H1 (cell line): ENCODE measurements around the gene SNX27. TPM values are rescaled to one million over a fixed set of nuclear protein-coding genes. Genes with fewer than 3 reads are reported as not detected.

Experiments used
- CTCF ChIA-PET: fragments of 300-600 bp; sonication (Branson Sonifier 250); formaldehyde crosslinking; loops from one replicate; lab custom pipeline; 2021; ENCODE audit not compliant: partially characterized antibody; lab: Charles Lee
- POLR2A ChIA-PET: fragments of 300-600 bp; sonication (Branson Sonifier 250); formaldehyde crosslinking; loops from one replicate; lab custom pipeline; 2021; ENCODE audit warnings: inconsistent platforms; ENCODE audit not compliant: partially characterized antibody; lab: Charles Lee
- DNase-seq, 2 experiments: peaks; one replicate each; pipeline versions ENCODE4 v3.0.0 to v3.0.0-alpha.2; 2010 to 2022; ENCODE audit warnings: low spot score in 2 of 2, low read depth in 1 of 2, mixed read lengths in 1 of 2
- FAIRE-seq: peaks from 2 replicates; lab custom pipeline; 2011; peaks lifted over from hg19 to GRCh38; lab: Jason Lieb, UNC
- H2AFZ ChIP-seq: 2 replicates; pipeline ENCODE4 v1.8.1; 2012; ENCODE audit warnings: low read length, inconsistent platforms
- H2AK5ac ChIP-seq: 2 replicates; pipeline ENCODE4 v1.6.1; 2013; ENCODE audit warnings: low read depth, low read length
- H2BK120ac ChIP-seq: replicated peaks from 2 replicates; pipeline ENCODE3; 2013; ENCODE audit warnings: low read depth, low read length, inconsistent platforms
- H2BK12ac ChIP-seq: 2 replicates; pipeline ENCODE4 v1.6.1; 2013; ENCODE audit warnings: low read depth, low read length
- H2BK15ac ChIP-seq: 2 replicates; pipeline ENCODE4 v1.6.1; 2013; ENCODE audit warnings: low read length
- H2BK20ac ChIP-seq: 2 replicates; pipeline ENCODE4 v1.6.1; 2013; ENCODE audit warnings: low read length
- H2BK5ac ChIP-seq: 2 replicates; pipeline ENCODE4 v1.6.1; 2013; ENCODE audit warnings: low read depth, low read length
- H3K14ac ChIP-seq: 2 replicates; pipeline ENCODE4 v1.6.1; 2013; ENCODE audit warnings: inconsistent platforms; ENCODE audit not compliant: insufficient read length
- H3K18ac ChIP-seq: 2 replicates; pipeline ENCODE4 v1.6.1; 2013; ENCODE audit warnings: low read length; ENCODE audit errors: extremely low read depth
- H3K23ac ChIP-seq: 2 replicates; pipeline ENCODE4 v1.6.1; 2013; ENCODE audit warnings: inconsistent platforms; ENCODE audit not compliant: insufficient read length
- H3K23me2 ChIP-seq: 2 replicates; pipeline ENCODE4 v1.6.1; 2013; ENCODE audit warnings: low read depth, low read length
- H3K27ac ChIP-seq: 2 replicates; pipeline ENCODE4 v1.6.1; 2011; ENCODE audit warnings: low read depth, low read length, inconsistent platforms
- H3K27me3 ChIP-seq, 4 experiments: replicated peaks in 1 of 4; 1 replicate in 1 of 4; 2 replicates in 3 of 4; pipeline versions ENCODE4 v1.6.1 to v1.8.1; 2011 to 2013; ENCODE audit warnings: low read length in 3 of 4, mild to moderate bottlenecking in 3 of 4, inconsistent platforms in 2 of 4, mixed read lengths in 2 of 4, moderate library complexity in 1 of 4; ENCODE audit not compliant: control insufficient read depth in 3 of 4, insufficient read depth in 3 of 4; ENCODE audit errors: extremely low read depth in 1 of 4
- H3K36me3 ChIP-seq, 4 experiments: 2 replicates each; pipeline versions ENCODE4 v1.6.1 to v1.8.1; 2011 to 2013; ENCODE audit warnings: mild to moderate bottlenecking in 4 of 4, low read length in 3 of 4, moderate library complexity in 2 of 4, control low read depth in 1 of 4, inconsistent platforms in 1 of 4; ENCODE audit not compliant: insufficient read depth in 4 of 4, control insufficient read depth in 2 of 4
- H3K4ac ChIP-seq: replicated peaks from 2 replicates; pipeline ENCODE3; 2013; ENCODE audit warnings: low read length, low read depth, mixed read lengths, inconsistent platforms; ENCODE audit not compliant: insufficient read length
- H3K4me1 ChIP-seq, 4 experiments: replicated peaks in 1 of 4; 1 replicate in 1 of 4; 2 replicates in 3 of 4; pipeline versions ENCODE4 v1.6.1 to v1.8.1; 2011 to 2013; ENCODE audit warnings: low read length in 3 of 4, inconsistent platforms in 2 of 4, mixed read lengths in 1 of 4; ENCODE audit not compliant: insufficient read depth in 4 of 4, control insufficient read depth in 3 of 4
- H3K4me2 ChIP-seq, 2 experiments: 2 replicates each; pipeline versions ENCODE4 v1.6.1 to v1.8.1; 2011 to 2013; ENCODE audit warnings: low read depth in 2 of 2, low read length in 2 of 2, control low read depth in 1 of 2, inconsistent platforms in 1 of 2, mild to moderate bottlenecking in 1 of 2; ENCODE audit not compliant: insufficient read depth in 1 of 2
- H3K4me3 ChIP-seq, 4 experiments: fragments of 200-600, 300-600 bp in 1 of 4; sonication (generic), shearing (Covaris generic), sonication (Bioruptor Twin) in 1 of 4; 2 replicates each; pipeline versions ENCODE4 v1.5.1 to v1.8.1; 2011 to 2016; ENCODE audit warnings: low read length in 4 of 4, low read depth in 3 of 4, control low read depth in 2 of 4, inconsistent platforms in 2 of 4, mild to moderate bottlenecking in 2 of 4, mixed read lengths in 1 of 4, moderate library complexity in 1 of 4; ENCODE audit not compliant: insufficient read depth in 2 of 4; ENCODE audit errors: extremely low read depth in 1 of 4
- H3K56ac ChIP-seq: replicated peaks from 2 replicates; pipeline ENCODE3; 2013; ENCODE audit warnings: low read depth, mild to moderate bottlenecking, mixed read lengths, low read length, inconsistent platforms; ENCODE audit not compliant: insufficient read length
- H3K79me1 ChIP-seq: 2 replicates; pipeline ENCODE4 v1.6.1; 2013; ENCODE audit warnings: low read depth, low read length, control low read depth
- H3K79me2 ChIP-seq, 2 experiments: 2 replicates each; pipeline versions ENCODE4 v1.6.1 to v1.8.1; 2012 to 2013; ENCODE audit warnings: low read length in 2 of 2, mild to moderate bottlenecking in 2 of 2, inconsistent platforms in 1 of 2; ENCODE audit not compliant: insufficient read depth in 2 of 2, control insufficient read depth in 1 of 2
- H3K9ac ChIP-seq, 4 experiments: replicated peaks in 1 of 4; 1 replicate in 1 of 4; 2 replicates in 3 of 4; pipeline versions ENCODE4 v1.6.1 to v1.8.1; 2011 to 2013; ENCODE audit warnings: low read depth in 3 of 4, low read length in 3 of 4, control low read depth in 2 of 4, mild to moderate bottlenecking in 2 of 4, moderate library complexity in 2 of 4, inconsistent platforms in 1 of 4; ENCODE audit errors: extremely low read depth in 1 of 4
- H3K9me3 ChIP-seq, 2 experiments: 2 replicates each; pipeline versions ENCODE4 v1.6.1 to v1.8.1; 2012 to 2013; ENCODE audit warnings: mild to moderate bottlenecking in 2 of 2, moderate library complexity in 2 of 2, control low read depth in 1 of 2, inconsistent platforms in 1 of 2, low read depth in 1 of 2, low read length in 1 of 2, mixed read lengths in 1 of 2; ENCODE audit not compliant: insufficient read depth in 2 of 2
- H4K20me1 ChIP-seq, 2 experiments: replicated peaks in 1 of 2; 2 replicates each; pipeline versions ENCODE3 to v1.8.1; 2011 to 2013; ENCODE audit warnings: inconsistent platforms in 2 of 2, low read length in 2 of 2, mild to moderate bottlenecking in 1 of 2; ENCODE audit not compliant: insufficient read depth in 2 of 2, control insufficient read depth in 1 of 2
- H4K5ac ChIP-seq: 2 replicates; pipeline ENCODE4 v1.6.1; 2013; ENCODE audit warnings: low read length, low read depth, mixed read lengths, inconsistent platforms; ENCODE audit not compliant: insufficient read length
- H4K8ac ChIP-seq: 2 replicates; pipeline ENCODE4 v1.8.0; 2013; ENCODE audit warnings: mild to moderate bottlenecking, moderate library complexity, low read length, inconsistent platforms; ENCODE audit not compliant: insufficient read depth; ENCODE audit errors: extremely low read depth
- H4K91ac ChIP-seq: replicated peaks from 2 replicates; pipeline ENCODE3; 2013; ENCODE audit warnings: low read length, mixed read lengths, inconsistent platforms; ENCODE audit not compliant: insufficient read length
- CREB1 ChIP-seq: IDR thresholded peaks from 2 replicates; pipeline ENCODE4 v1.6.1; 2012; ENCODE audit warnings: inconsistent platforms
- GABPA ChIP-seq: IDR thresholded peaks from 2 replicates; pipeline ENCODE4 v1.6.1; 2011; ENCODE audit warnings: mild to moderate bottlenecking, low read length, moderate library complexity, borderline replicate concordance; ENCODE audit not compliant: insufficient read depth
- NANOG ChIP-seq: IDR thresholded peaks from 2 replicates; pipeline ENCODE4 v1.6.1; 2011; ENCODE audit warnings: low read length, low read depth, mild to moderate bottlenecking, inconsistent platforms; ENCODE audit not compliant: insufficient read depth, poor library complexity, severe bottlenecking
- POLR2A ChIP-seq, 2 experiments: IDR thresholded peaks; 1 replicate in 1 of 2; 2 replicates in 1 of 2; pipeline ENCODE4 v1.6.1; 2011; ENCODE audit warnings: low read depth in 2 of 2, low read length in 2 of 2, mild to moderate bottlenecking in 2 of 2; ENCODE audit errors: control extremely low read depth in 1 of 2
- RAD21 ChIP-seq, 2 experiments: IDR thresholded peaks in 1 of 2; conservative IDR thresholded peaks in 1 of 2; 2 replicates each; pipeline ENCODE4 v1.6.1; 2011; ENCODE audit warnings: low read depth in 2 of 2, low read length in 2 of 2, improper control_type of control experiment in 1 of 2, inconsistent platforms in 1 of 2, mild to moderate bottlenecking in 1 of 2, moderate library complexity in 1 of 2
- SRF ChIP-seq: IDR thresholded peaks from 2 replicates; pipeline ENCODE4 v1.6.1; 2011; ENCODE audit warnings: mild to moderate bottlenecking, low read depth, low read length, moderate library complexity
- WGBS, 2 experiments: shearing (Covaris generic) in 1 of 2; methylation state at CpG; one replicate each; pipeline versions ENCODE4 v1.1.6 to v1.1.7; 2013 to 2015; ENCODE audit warnings: low lambda C conversion rate in 2 of 2, mixed read lengths in 2 of 2, inconsistent platforms in 1 of 2, low coverage in 1 of 2, missing lambda C conversion rate in 1 of 2; ENCODE audit not compliant: insufficient replicate concordance in 2 of 2, insufficient coverage in 1 of 2, insufficient read length in 1 of 2; ENCODE audit errors: extremely low coverage in 1 of 2, missing lambda C conversion rate in 1 of 2; 5-methylcytosine and 5-hydroxymethylcytosine counted together
- polyA plus RNA-seq, 7 experiments: library from polyadenylated mRNA; depleted of rRNA in 3 of 7; stranded (reverse) in 5 of 7; unstranded in 2 of 7; fragments of >200 nt in 5 of 7; fragments of 200-250 nt in 2 of 7; gene quantifications; 1 replicate in 5 of 7; 2 replicates in 1 of 7; 4 replicates in 1 of 7; pipeline versions ENCODE4 v1.2.1 to v1.2.3, GENCODE V29; 2011 to 2013; ENCODE audit warnings: missing spikeins in 2 of 7, mixed read lengths in 2 of 7
- total RNA-seq: library from RNA; stranded (reverse); fragmentation: NEBNext Ultra II Directional; extraction: Animal tissue kit (Norgen Biotek cat#: 25700); gene quantifications from 2 replicates; pipeline ENCODE4 v1.2.1, GENCODE V29; 2021
- TF ChIP-seq, protein P1 (sequence below): IDR thresholded peaks from 2 replicates; pipeline ENCODE4 v1.6.1; 2012; ENCODE audit warnings: low read length, inconsistent platforms
- TF ChIP-seq, protein P2 (sequence below), 3 experiments: IDR thresholded peaks; 1 replicate in 2 of 3; 2 replicates in 1 of 3; pipeline versions ENCODE4 v1.5.1 to v1.6.1; 2011; ENCODE audit warnings: low read length in 3 of 3, mild to moderate bottlenecking in 3 of 3, inconsistent platforms in 2 of 3, low read depth in 1 of 3, moderate library complexity in 1 of 3; ENCODE audit not compliant: insufficient read depth in 1 of 3; ENCODE audit errors: control extremely low read depth in 1 of 3

The SNX27 gene
- total and polyA plus RNA-seq, 2 of the 8 experiments (the other 6 are each of a cell fraction or from before 2014, with no cell fraction given): 23.4 to 65.4 TPM

DNA sequence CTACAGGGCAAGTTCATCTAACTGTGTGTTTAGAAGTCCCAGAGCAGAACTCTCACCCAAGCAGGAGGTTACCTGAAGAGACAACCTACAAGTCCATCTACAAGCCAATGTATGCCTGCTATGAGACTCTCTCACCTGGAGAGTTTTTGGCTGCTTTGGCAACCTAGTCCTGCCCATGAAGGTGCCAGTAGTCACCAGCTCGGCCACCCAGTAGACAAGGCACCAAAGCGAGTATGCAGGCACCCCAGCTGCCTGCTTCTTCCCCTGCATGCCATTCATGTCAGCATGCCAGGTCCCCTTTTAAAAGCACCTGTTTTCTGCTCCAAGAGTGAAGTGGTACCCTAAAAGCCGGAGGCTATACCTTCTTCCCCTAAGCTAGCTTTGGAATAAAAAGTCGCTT lies 129.7 kb downstream of the SNX27 start:
- CTCF ChIA-PET: interaction anchor here (0.6 to 3.4 kb wide), 2 partner anchors 88 to 94 kb away, joined by 4 to 13 read pairs; no protein-coding TSS in a partner anchor
- Histone ChIP-seq H3K4me3 (no peak overlapping the region), H3K36me3 (no peaks in the 10 kb centered on the region), H2BK5ac (no peak overlapping the region), H3K27me3 (no peaks in the 10 kb centered on the region; a peak in 1 of 7 replicates), H3K23me2 (no peaks in the 10 kb centered on the region), H4K5ac (no peak overlapping the region), H4K20me1 (no peaks in the 10 kb centered on the region), H3K56ac (no peak overlapping the region), H2BK12ac (no peak overlapping the region), H3K14ac (no peak overlapping the region), H3K4ac (no peak overlapping the region), H2AK5ac (no peak overlapping the region), H2BK120ac (no peak overlapping the region), H3K4me2 (no peak overlapping the region), H2BK15ac (no peak overlapping the region), H2AFZ (peak overlapping the region; percentile 22; the same call in 1 of the 2 replicates), H3K9ac (no peak overlapping the region), H2BK20ac (peak overlapping the region; percentile 72; the same call in 1 of the 2 replicates), H4K8ac (no peak overlapping the region), H3K79me2 (no peaks in the 10 kb centered on the region), H3K18ac (no peak overlapping the region), H4K91ac (no peak overlapping the region), H3K23ac (no peak overlapping the region), H3K4me1 (peaks cover 0 to 5% (median 3%) of the 10 kb centered on the region in 4 experiments; a peak in 3 of 7 replicates), H3K79me1 (no peaks in the 10 kb centered on the region), H3K9me3 (peaks cover 16 to 18% of the 10 kb centered on the region in 2 experiments), H3K27ac (no peak overlapping the region)
- WGBS, 2 experiments: 95% methylated on average over 4 of the region's 4 CpGs; no CpG with 5 or more reads in 1 of the 2 experiments
- POLR2A ChIA-PET: no interaction called here
- FAIRE-seq (no peak), DNase-seq (no peak)
- TF ChIP-seq NANOG (no peak), POLR2A (IDR thresholded peaks at IDR 0.05; ENCODE audit: control extremely low read depth in 1 of 2, low read depth in 2 of 2, low read length in 2 of 2) (no peak), SRF (no peak), RAD21 (IDR thresholded peaks at IDR 0.05 in 1 of 2, conservative IDR thresholded peaks at IDR 0.05 in 1 of 2; ENCODE audit: low read depth in 2 of 2, low read length in 2 of 2) (no peak), CREB1 (no peak), GABPA (no peak)
- TF ChIP-seq, protein P1, sequence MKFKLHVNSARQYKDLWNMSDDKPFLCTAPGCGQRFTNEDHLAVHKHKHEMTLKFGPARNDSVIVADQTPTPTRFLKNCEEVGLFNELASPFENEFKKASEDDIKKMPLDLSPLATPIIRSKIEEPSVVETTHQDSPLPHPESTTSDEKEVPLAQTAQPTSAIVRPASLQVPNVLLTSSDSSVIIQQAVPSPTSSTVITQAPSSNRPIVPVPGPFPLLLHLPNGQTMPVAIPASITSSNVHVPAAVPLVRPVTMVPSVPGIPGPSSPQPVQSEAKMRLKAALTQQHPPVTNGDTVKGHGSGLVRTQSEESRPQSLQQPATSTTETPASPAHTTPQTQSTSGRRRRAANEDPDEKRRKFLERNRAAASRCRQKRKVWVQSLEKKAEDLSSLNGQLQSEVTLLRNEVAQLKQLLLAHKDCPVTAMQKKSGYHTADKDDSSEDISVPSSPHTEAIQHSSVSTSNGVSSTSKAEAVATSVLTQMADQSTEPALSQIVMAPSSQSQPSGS: no peak
- TF ChIP-seq, protein P2, sequence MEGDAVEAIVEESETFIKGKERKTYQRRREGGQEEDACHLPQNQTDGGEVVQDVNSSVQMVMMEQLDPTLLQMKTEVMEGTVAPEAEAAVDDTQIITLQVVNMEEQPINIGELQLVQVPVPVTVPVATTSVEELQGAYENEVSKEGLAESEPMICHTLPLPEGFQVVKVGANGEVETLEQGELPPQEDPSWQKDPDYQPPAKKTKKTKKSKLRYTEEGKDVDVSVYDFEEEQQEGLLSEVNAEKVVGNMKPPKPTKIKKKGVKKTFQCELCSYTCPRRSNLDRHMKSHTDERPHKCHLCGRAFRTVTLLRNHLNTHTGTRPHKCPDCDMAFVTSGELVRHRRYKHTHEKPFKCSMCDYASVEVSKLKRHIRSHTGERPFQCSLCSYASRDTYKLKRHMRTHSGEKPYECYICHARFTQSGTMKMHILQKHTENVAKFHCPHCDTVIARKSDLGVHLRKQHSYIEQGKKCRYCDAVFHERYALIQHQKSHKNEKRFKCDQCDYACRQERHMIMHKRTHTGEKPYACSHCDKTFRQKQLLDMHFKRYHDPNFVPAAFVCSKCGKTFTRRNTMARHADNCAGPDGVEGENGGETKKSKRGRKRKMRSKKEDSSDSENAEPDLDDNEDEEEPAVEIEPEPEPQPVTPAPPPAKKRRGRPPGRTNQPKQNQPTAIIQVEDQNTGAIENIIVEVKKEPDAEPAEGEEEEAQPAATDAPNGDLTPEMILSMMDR (IDR thresholded peaks at IDR 0.05; ENCODE audit: control extremely low read depth in 1 of 3, insufficient read depth in 1 of 3, low read depth in 1 of 3, low read length in 3 of 3): no peak
